ENCODE measurements around the gene JAK2.

DNA sequence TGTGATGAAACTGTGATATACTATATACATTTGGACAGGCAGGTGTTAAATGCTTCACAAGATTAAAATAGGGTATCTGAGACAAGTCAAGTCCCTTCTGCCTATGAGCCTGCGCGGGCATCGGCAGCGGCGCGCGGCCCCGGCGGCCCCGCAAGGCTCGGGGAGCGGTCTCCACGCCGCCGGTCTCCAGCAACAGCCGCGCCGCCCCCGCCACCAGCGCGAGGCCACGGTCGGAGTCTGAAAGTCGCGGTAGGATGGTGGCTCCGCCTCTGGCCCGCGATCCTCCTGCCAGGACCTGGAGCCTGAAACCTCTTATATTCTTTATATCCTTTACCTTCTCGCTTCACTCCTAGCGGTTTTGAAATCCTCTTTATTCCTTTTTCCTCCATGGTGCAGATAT, 100.9 kb downstream of the JAK2 start:
- TF ChIP-seq, protein P1, sequence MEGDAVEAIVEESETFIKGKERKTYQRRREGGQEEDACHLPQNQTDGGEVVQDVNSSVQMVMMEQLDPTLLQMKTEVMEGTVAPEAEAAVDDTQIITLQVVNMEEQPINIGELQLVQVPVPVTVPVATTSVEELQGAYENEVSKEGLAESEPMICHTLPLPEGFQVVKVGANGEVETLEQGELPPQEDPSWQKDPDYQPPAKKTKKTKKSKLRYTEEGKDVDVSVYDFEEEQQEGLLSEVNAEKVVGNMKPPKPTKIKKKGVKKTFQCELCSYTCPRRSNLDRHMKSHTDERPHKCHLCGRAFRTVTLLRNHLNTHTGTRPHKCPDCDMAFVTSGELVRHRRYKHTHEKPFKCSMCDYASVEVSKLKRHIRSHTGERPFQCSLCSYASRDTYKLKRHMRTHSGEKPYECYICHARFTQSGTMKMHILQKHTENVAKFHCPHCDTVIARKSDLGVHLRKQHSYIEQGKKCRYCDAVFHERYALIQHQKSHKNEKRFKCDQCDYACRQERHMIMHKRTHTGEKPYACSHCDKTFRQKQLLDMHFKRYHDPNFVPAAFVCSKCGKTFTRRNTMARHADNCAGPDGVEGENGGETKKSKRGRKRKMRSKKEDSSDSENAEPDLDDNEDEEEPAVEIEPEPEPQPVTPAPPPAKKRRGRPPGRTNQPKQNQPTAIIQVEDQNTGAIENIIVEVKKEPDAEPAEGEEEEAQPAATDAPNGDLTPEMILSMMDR (IDR thresholded peaks at IDR 0.05), result no peak
- no peak for TF ChIP-seq POLR2A (IDR thresholded peaks at IDR 0.05)
